ENCODE data around the gene UNKL.

The UNKL gene

DNA sequence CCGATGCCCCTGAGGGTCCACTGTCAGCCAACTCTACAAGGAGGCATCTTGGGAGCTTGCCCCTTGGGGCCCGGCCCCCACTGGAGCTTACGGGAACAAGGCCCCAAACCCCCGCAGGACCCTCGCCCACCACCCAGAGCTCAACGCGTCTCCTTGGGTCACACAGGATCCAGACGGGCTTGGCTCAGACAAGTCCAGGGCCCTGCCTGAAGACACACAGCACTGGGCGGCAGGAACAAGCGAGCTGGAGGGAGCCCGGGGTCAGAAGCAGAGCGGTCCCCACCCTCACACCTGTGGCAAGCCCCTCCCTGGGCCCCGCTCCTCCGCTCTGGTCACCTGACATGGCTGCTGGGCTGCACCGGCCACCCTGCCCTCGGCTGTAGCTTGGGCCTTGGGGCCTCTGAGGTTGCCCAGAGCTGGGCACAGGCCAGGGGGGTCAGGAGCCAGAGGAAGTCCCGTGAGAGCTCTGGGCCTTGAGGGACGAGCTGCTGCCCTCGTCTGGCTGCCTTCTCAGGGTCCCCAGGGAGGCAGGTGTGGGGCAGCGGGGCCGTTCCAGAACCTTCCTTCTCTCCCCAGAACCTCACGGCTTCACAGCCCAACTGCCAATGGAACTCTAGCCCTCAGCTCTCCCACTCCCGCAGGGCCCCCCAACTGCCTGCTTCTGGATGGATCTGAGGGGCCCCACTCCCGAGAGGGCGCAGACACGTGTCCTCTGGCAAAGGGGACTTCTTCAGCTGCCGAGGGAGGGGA lies 29.7 kb upstream of the UNKL start, which contains the start of gene CCDC154:
Gene CCDC154, minus strand, starts transcription at position 577 of the 750 bp plus-strand sequence. Its CDS starts 234 bp downstream, at position 343.
- peaks cover 14% of the 10 kb centered on the region for H3K36me3 ChIP-seq (ENCODE audit: insufficient read depth, low read length)
- no peak within 1 kb of the TSS for H3K4me2 ChIP-seq (ENCODE audit: low read length)
- no peaks in the 10 kb centered on the region for H3F3A ChIP-seq (ENCODE audit: insufficient read depth, low read length)
- H3K9me2 ChIP-seq (ENCODE audit: low read depth, low read length) = no peaks in the 10 kb centered on the region
- H3K27me3 ChIP-seq (ENCODE audit: insufficient read depth, low read length) = peaks cover 16% of the 10 kb centered on the region
- no peaks in the 10 kb centered on the region for H4K20me1 ChIP-seq (ENCODE audit: insufficient read depth, low read length)
- no peak within 1 kb of the TSS for H3K4me3 ChIP-seq (ENCODE audit: low read depth, low read length, poor library complexity, severe bottlenecking)
- no peak within 1 kb of the TSS for H3K9ac ChIP-seq (ENCODE audit: low read length)
- TF ChIP-seq, protein P1, sequence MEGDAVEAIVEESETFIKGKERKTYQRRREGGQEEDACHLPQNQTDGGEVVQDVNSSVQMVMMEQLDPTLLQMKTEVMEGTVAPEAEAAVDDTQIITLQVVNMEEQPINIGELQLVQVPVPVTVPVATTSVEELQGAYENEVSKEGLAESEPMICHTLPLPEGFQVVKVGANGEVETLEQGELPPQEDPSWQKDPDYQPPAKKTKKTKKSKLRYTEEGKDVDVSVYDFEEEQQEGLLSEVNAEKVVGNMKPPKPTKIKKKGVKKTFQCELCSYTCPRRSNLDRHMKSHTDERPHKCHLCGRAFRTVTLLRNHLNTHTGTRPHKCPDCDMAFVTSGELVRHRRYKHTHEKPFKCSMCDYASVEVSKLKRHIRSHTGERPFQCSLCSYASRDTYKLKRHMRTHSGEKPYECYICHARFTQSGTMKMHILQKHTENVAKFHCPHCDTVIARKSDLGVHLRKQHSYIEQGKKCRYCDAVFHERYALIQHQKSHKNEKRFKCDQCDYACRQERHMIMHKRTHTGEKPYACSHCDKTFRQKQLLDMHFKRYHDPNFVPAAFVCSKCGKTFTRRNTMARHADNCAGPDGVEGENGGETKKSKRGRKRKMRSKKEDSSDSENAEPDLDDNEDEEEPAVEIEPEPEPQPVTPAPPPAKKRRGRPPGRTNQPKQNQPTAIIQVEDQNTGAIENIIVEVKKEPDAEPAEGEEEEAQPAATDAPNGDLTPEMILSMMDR (IDR thresholded peaks at IDR 0.05; ENCODE audit: low read length) = no peak
- TF ChIP-seq EZH2 (IDR thresholded peaks at IDR 0.05; ENCODE audit: borderline replicate concordance, low read length) = no peak
- H3K27ac ChIP-seq (ENCODE audit: low read depth, low read length, poor library complexity, severe bottlenecking) = no peak within 1 kb of the TSS
- H3K79me2 ChIP-seq (ENCODE audit: insufficient read depth, low read length) = no peaks in the 10 kb centered on the region
- H3K4me1 ChIP-seq (ENCODE audit: insufficient read depth, low read length, severe bottlenecking) = peaks cover 4% of the 10 kb centered on the region
- H3K9me3 ChIP-seq (ENCODE audit: low read length) = no peaks in the 10 kb centered on the region
- H2AFZ ChIP-seq (ENCODE audit: low read length) = no peak within 1 kb of the TSS

DNA sequence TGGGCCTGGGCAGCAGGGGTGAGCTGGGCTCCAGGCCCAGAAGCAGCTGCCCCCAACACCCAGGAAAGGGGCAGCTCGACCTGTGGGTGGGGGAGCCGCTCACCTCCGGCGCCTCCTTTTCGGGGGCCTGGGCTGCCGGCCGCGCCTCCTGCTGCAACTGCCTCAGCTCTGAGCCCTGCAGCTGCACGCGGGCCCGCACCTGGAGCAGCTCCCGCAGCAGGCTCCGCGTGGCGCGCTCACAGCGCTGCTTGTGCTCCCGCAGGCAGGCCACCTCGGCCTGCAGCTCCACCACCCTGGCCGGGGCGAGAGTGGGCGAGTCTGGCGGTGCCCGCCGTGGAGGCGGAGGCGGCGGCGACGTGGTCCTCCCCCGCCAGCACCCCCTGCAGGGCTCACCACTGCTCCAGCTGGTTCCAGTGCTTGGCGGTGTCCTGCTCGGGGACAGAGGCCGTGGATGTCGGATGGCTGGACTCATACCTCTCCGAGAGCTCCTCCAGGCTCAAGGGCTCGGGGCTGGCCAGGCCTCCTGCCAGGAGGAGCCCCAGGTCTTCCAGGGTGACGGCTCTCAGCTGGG lies 29.0 kb upstream of the UNKL start:
- H3K79me2 ChIP-seq (ENCODE audit: insufficient read depth, low read length) = no peaks in the 10 kb centered on the region
- H3K4me2 ChIP-seq (ENCODE audit: low read length) = no peak overlapping the region
- no peaks in the 10 kb centered on the region for H3K9me3 ChIP-seq (ENCODE audit: low read length)
- no peak overlapping the region for H3K4me3 ChIP-seq (ENCODE audit: low read depth, low read length, poor library complexity, severe bottlenecking)
- H3K4me1 ChIP-seq (ENCODE audit: insufficient read depth, low read length, severe bottlenecking) = peaks cover 4% of the 10 kb centered on the region
- TF ChIP-seq, protein P1 (IDR thresholded peaks at IDR 0.05; ENCODE audit: low read length) = no peak
- no peak for TF ChIP-seq EZH2 (IDR thresholded peaks at IDR 0.05; ENCODE audit: borderline replicate concordance, low read length)
- H3K9ac ChIP-seq (ENCODE audit: low read length) = no peak overlapping the region
- H3F3A ChIP-seq (ENCODE audit: insufficient read depth, low read length) = no peaks in the 10 kb centered on the region
- H3K27me3 ChIP-seq (ENCODE audit: insufficient read depth, low read length) = peaks cover 16% of the 10 kb centered on the region
- peaks cover 14% of the 10 kb centered on the region for H3K36me3 ChIP-seq (ENCODE audit: insufficient read depth, low read length)
- H2AFZ ChIP-seq (ENCODE audit: low read length) = no peak overlapping the region
- no peaks in the 10 kb centered on the region for H3K9me2 ChIP-seq (ENCODE audit: low read depth, low read length)
- H4K20me1 ChIP-seq (ENCODE audit: insufficient read depth, low read length) = no peaks in the 10 kb centered on the region
- no peak overlapping the region for H3K27ac ChIP-seq (ENCODE audit: low read depth, low read length, poor library complexity, severe bottlenecking)

DNA sequence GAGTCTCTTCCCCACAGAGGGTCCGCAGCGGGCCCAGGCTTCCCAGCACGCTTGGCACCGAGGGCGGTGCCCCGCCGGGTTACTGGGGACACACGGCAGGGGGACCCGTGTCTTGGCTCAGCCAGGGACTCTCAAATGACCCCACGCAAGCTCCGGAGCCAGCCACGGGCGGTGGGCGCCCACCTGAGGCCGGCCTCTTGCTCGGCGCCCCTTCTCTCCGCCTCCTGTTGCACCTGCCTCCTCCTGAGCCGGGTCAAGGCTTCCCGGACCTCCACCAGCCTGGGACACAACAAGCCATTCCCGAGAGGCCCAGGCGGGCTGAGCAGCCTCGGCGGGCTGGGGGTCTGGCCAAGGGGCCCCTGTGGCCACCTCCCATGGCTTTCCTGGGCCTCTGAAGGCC lies 28.2 kb upstream of the UNKL start:
- TF ChIP-seq, protein P1 (IDR thresholded peaks at IDR 0.05; ENCODE audit: low read length) = no peak
- no peak for TF ChIP-seq EZH2 (IDR thresholded peaks at IDR 0.05; ENCODE audit: borderline replicate concordance, low read length)
- no peak overlapping the region for H3K27ac ChIP-seq (ENCODE audit: low read depth, low read length, poor library complexity, severe bottlenecking)
- H3K4me3 ChIP-seq (ENCODE audit: low read depth, low read length, poor library complexity, severe bottlenecking) = no peak overlapping the region
- peaks cover 4% of the 10 kb centered on the region for H3K4me1 ChIP-seq (ENCODE audit: insufficient read depth, low read length, severe bottlenecking)
- H3K9me2 ChIP-seq (ENCODE audit: low read depth, low read length) = no peaks in the 10 kb centered on the region
- no peaks in the 10 kb centered on the region for H4K20me1 ChIP-seq (ENCODE audit: insufficient read depth, low read length)
- H3K36me3 ChIP-seq (ENCODE audit: insufficient read depth, low read length) = peaks cover 9% of the 10 kb centered on the region
- no peaks in the 10 kb centered on the region for H3F3A ChIP-seq (ENCODE audit: insufficient read depth, low read length)
- H3K79me2 ChIP-seq (ENCODE audit: insufficient read depth, low read length) = no peaks in the 10 kb centered on the region
- no peak overlapping the region for H3K4me2 ChIP-seq (ENCODE audit: low read length)
- peaks cover 16% of the 10 kb centered on the region for H3K27me3 ChIP-seq (ENCODE audit: insufficient read depth, low read length)
- H3K9ac ChIP-seq (ENCODE audit: low read length) = no peak overlapping the region
- no peaks in the 10 kb centered on the region for H3K9me3 ChIP-seq (ENCODE audit: low read length)
- no peak overlapping the region for H2AFZ ChIP-seq (ENCODE audit: low read length)

Data from OCI-LY1 (cell line).